Measurements from ENCODE around the gene RAD23A. TPM values are rescaled to one million over a fixed set of nuclear protein-coding genes. Genes with fewer than 3 reads are reported as not detected.
A peak's percentile ranks its signal among the peaks of the same experiment; 100 is the strongest.

RAD23A gene
- total and polyA plus RNA-seq, 9 of the 15 experiments (the other 6 are each of a cell fraction or from before 2014, with no cell fraction given) = 9.5 to 181 (median 101) TPM

- H3K36me3 ChIP-seq (ENCODE audit: control insufficient read depth, insufficient read depth, low read length) = peaks cover 69% of the 10 kb centered on the region
- ChIA-PET CTCF (ENCODE audit: low intra/inter-chr PET ratio) (no interaction called here), POLR2A (interaction anchor here (0.7 to 0.9 kb wide), 2 partner anchors 25 to 85 kb away, joined by 3 read pairs; no protein-coding TSS in a partner anchor)
- no peaks in the 10 kb centered on the region for H3K27me3 ChIP-seq (ENCODE audit: control insufficient read depth in 2 of 2, insufficient read depth in 2 of 2, low read length in 2 of 2)
- H4K20me1 ChIP-seq (replicated peaks; ENCODE audit: control insufficient read depth, insufficient read depth, low read length) = no peaks in the 10 kb centered on the region; the same call in 1 of the 2 replicates
- intact Hi-C loops (cut with micrococcal nuclease) = no loop called here
- no peaks in the 10 kb centered on the region for H3K9me1 ChIP-seq (ENCODE audit: control insufficient read depth, insufficient read depth, low read length)
- 93% methylated on average over 9 of the region's 19 CpGs for WGBS (ENCODE audit: insufficient coverage, low coverage, missing lambda C conversion rate)
- no TSS peak for BruUV-seq (replicated peaks)
- in situ Hi-C loops (cut with MboI) = no loop called here
- H3K4me3 ChIP-seq = no peak overlapping the region
- no peak for FAIRE-seq
- no peak overlapping the region for H3K4me2 ChIP-seq (ENCODE audit: insufficient read depth, low read length)
- H2AFZ ChIP-seq (ENCODE audit: low read depth, low read length) = no peak overlapping the region
- peaks cover 51% of the 10 kb centered on the region for H3K79me2 ChIP-seq (ENCODE audit: control insufficient read depth, insufficient read depth, low read length)
- H3K9ac ChIP-seq (ENCODE audit: insufficient read depth in 1 of 2, low read depth in 2 of 2, low read length in 2 of 2) = peak overlapping the region in 1 of 2 experiments; percentile 41; a peak in 2 of 4 replicates
- peak; percentile 54 for TF ChIP-seq POLR2G (IDR thresholded peaks at IDR 0.05; ENCODE audit: low read depth, low read length)
- TF ChIP-seq PURB (CRISPR knock-in tag; IDR thresholded peaks at IDR 0.05; ENCODE audit: low read depth) = no peak
- peak; percentile 51 for TF ChIP-seq RBFOX2 (IDR thresholded peaks at IDR 0.05; ENCODE audit: low read depth, low read length)
- peak in 2 of 3 experiments; percentile 1 to 12; a peak in 1 of 6 replicates for TF ChIP-seq CTCF (IDR thresholded peaks at IDR 0.05 in 2 of 3, conservative IDR thresholded peaks at IDR 0.05 in 1 of 3; ENCODE audit: insufficient read depth in 2 of 3, low read depth in 1 of 3, low read length in 3 of 3)
- DNase-seq (ENCODE audit: extremely low read depth in 1 of 4, low spot score in 3 of 4) = no peak
- H3K27ac ChIP-seq (ENCODE audit: extremely low read depth, low read depth, low read length) = no peak overlapping the region
- H3K9me3 ChIP-seq (replicated peaks; ENCODE audit: control insufficient read depth, insufficient read depth, low read depth, low read length) = no peaks in the 10 kb centered on the region
- ATAC-seq = no peak
- H3K4me1 ChIP-seq (replicated peaks in 1 of 2; ENCODE audit: control insufficient read depth in 2 of 2, insufficient read depth in 2 of 2, low read length in 2 of 2) = peaks cover 14 to 32% of the 10 kb centered on the region in 2 experiments; a peak in 4 of 5 replicates
Observed at GRCh38 chr19:12930002-12930645, 15.5 kb upstream of the RAD23A start.

Measured in K562 (cell line).